ENCODE measurements around the gene FGF14. TPM values are rescaled to one million over a fixed set of nuclear protein-coding genes. Genes with fewer than 3 reads are reported as not detected.

The FGF14 gene
- total and polyA plus RNA-seq, 2 experiments from 2014 or later, result 0.73 TPM; not detected in 1

DNA sequence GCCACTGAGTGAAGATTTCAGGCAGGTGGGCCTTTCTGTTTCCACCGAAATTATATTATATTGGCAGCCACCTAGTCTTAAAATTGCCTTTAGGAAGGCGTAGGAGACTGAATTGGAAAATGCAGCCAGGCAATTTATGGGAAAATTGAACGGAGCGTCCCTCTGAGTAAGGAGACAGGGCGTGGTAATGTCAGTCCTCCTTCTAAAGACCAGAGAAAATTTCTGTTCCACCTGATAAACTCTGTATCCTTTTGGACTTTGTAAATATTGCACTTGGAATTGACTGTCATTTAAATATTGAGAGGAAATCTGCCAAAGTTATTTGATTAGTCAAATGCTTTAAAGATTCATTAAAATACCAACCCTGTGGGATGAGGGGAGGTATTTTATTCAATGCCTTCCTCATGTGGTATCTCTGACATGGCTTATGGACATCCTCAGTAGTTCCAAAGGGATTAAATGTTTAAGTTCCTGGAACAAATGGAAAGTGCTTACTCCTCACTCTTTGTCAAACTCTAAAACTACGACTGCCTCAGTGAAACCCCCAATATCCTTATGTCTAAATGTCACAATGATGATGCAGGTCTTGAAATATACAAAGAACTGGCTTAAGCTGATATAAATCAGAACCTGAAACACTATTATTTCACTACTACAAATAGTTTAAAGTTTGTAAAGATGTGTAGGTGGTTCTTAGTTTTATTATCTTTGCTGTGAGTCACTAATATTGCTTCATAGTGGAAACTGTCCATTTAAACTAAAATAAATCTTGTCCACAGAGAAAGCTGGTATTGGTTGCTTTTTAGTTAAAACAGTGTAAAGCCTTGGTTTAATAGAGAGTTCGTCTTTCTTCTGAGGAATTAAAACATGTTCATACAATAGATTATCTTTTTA, 203.2 kb downstream of the FGF14 start:
- no peak overlapping the region for H2AFZ ChIP-seq
- 73% methylated on average over 7 of the region's 7 CpGs for WGBS (ENCODE audit: low lambda C conversion rate, missing lambda C conversion rate)
- TF ChIP-seq EZH2 (IDR thresholded peaks at IDR 0.05; ENCODE audit: borderline replicate concordance) (no peak), EZH2phosphoT487 (IDR thresholded peaks at IDR 0.05; ENCODE audit: low read depth, severe bottlenecking, unreplicated experiment) (no peak)
- TF ChIP-seq, protein P1, sequence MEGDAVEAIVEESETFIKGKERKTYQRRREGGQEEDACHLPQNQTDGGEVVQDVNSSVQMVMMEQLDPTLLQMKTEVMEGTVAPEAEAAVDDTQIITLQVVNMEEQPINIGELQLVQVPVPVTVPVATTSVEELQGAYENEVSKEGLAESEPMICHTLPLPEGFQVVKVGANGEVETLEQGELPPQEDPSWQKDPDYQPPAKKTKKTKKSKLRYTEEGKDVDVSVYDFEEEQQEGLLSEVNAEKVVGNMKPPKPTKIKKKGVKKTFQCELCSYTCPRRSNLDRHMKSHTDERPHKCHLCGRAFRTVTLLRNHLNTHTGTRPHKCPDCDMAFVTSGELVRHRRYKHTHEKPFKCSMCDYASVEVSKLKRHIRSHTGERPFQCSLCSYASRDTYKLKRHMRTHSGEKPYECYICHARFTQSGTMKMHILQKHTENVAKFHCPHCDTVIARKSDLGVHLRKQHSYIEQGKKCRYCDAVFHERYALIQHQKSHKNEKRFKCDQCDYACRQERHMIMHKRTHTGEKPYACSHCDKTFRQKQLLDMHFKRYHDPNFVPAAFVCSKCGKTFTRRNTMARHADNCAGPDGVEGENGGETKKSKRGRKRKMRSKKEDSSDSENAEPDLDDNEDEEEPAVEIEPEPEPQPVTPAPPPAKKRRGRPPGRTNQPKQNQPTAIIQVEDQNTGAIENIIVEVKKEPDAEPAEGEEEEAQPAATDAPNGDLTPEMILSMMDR (IDR thresholded peaks at IDR 0.05; ENCODE audit: poor library complexity), result no peak
- no peaks in the 10 kb centered on the region for H4K20me1 ChIP-seq (ENCODE audit: insufficient read depth, poor library complexity, severe bottlenecking)
- no peak overlapping the region for H3K4me3 ChIP-seq
- H3K36me3 ChIP-seq (replicated peaks; ENCODE audit: insufficient read depth, low read depth), result no peaks in the 10 kb centered on the region
- no peak overlapping the region for H3K4me2 ChIP-seq
- no peaks in the 10 kb centered on the region for H3K79me2 ChIP-seq
- no peaks in the 10 kb centered on the region for H3K4me1 ChIP-seq (ENCODE audit: insufficient read depth)
- no peak overlapping the region for H3K27ac ChIP-seq
- H3K9me3 ChIP-seq (ENCODE audit: low read depth), result no peaks in the 10 kb centered on the region
- DNase-seq (ENCODE audit: low spot score), result no peak
- no peaks in the 10 kb centered on the region for H3K27me3 ChIP-seq
- no peaks in the 10 kb centered on the region for H3K9me2 ChIP-seq (replicated peaks; ENCODE audit: insufficient read depth)

DNA sequence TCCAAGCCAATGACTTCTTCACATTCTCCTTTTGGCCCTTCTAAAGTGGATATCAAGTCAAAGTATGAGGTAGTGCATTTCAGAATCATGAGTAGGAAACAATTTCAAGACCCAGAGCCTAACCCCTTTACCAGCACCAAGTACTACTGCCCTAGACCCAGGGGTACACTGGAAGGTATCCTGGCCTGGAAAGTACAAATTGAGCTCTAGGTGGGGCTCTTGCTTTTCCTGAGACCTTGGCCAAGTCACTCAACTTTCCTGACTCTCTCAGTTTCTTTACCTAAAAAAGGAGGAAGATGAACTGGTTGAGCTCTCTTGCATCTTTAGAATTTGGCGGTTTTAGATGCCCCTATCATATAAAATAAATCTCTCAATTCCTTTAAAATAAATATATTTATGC, 204.7 kb downstream of the FGF14 start:
- no peak overlapping the region for H3K27ac ChIP-seq
- DNase-seq (ENCODE audit: low spot score), result no peak
- no peaks in the 10 kb centered on the region for H3K79me2 ChIP-seq
- no peaks in the 10 kb centered on the region for H3K9me3 ChIP-seq (ENCODE audit: low read depth)
- no peak overlapping the region for H3K4me3 ChIP-seq
- no peak overlapping the region for H3K4me2 ChIP-seq
- no peak overlapping the region for H2AFZ ChIP-seq
- no peaks in the 10 kb centered on the region for H3K9me2 ChIP-seq (replicated peaks; ENCODE audit: insufficient read depth)
- TF ChIP-seq EZH2 (IDR thresholded peaks at IDR 0.05; ENCODE audit: borderline replicate concordance), result no peak
- no peak for TF ChIP-seq EZH2phosphoT487 (IDR thresholded peaks at IDR 0.05; ENCODE audit: low read depth, severe bottlenecking, unreplicated experiment)
- TF ChIP-seq, protein P1 (IDR thresholded peaks at IDR 0.05; ENCODE audit: poor library complexity), result no peak
- WGBS (ENCODE audit: low lambda C conversion rate, missing lambda C conversion rate), result 60% methylated on average over 1 of the region's 1 CpG
- H3K4me1 ChIP-seq (ENCODE audit: insufficient read depth), result no peaks in the 10 kb centered on the region
- H3K36me3 ChIP-seq (replicated peaks; ENCODE audit: insufficient read depth, low read depth), result no peaks in the 10 kb centered on the region
- H4K20me1 ChIP-seq (ENCODE audit: insufficient read depth, poor library complexity, severe bottlenecking), result no peaks in the 10 kb centered on the region
- no peaks in the 10 kb centered on the region for H3K27me3 ChIP-seq

GRCh38 chr13:102195566-102196462, 206.0 kb downstream of the FGF14 start:
- 53% methylated on average over 4 of the region's 4 CpGs for WGBS (ENCODE audit: low lambda C conversion rate, missing lambda C conversion rate)
- no peaks in the 10 kb centered on the region for H4K20me1 ChIP-seq (ENCODE audit: insufficient read depth, poor library complexity, severe bottlenecking)
- no peak overlapping the region for H2AFZ ChIP-seq
- no peaks in the 10 kb centered on the region for H3K9me2 ChIP-seq (replicated peaks; ENCODE audit: insufficient read depth)
- H3K27me3 ChIP-seq, result no peaks in the 10 kb centered on the region
- no peaks in the 10 kb centered on the region for H3K79me2 ChIP-seq
- no peak overlapping the region for H3K4me3 ChIP-seq
- H3K27ac ChIP-seq, result no peak overlapping the region
- TF ChIP-seq, protein P1 (IDR thresholded peaks at IDR 0.05; ENCODE audit: poor library complexity), result no peak
- TF ChIP-seq EZH2 (IDR thresholded peaks at IDR 0.05; ENCODE audit: borderline replicate concordance) (no peak), EZH2phosphoT487 (IDR thresholded peaks at IDR 0.05; ENCODE audit: low read depth, severe bottlenecking, unreplicated experiment) (no peak)
- H3K36me3 ChIP-seq (replicated peaks; ENCODE audit: insufficient read depth, low read depth), result no peaks in the 10 kb centered on the region
- no peak overlapping the region for H3K4me2 ChIP-seq
- H3K4me1 ChIP-seq (ENCODE audit: insufficient read depth), result no peaks in the 10 kb centered on the region
- H3K9me3 ChIP-seq (ENCODE audit: low read depth), result no peaks in the 10 kb centered on the region
- DNase-seq (ENCODE audit: low spot score), result no peak
